HG02571 (cell line): ENCODE measurements around the gene UPP1.

ENCODE experiments used
- ATAC-seq: cut with Tn5 transposase; IDR thresholded peaks from one replicate; pipeline ENCODE4 v1.9.1; 2021; ENCODE audit warnings: mild to moderate bottlenecking, moderate library complexity; ENCODE audit not compliant: unreplicated experiment

UPP1 gene

GRCh38 chr7:48085433-48085791 is 3.7 kb upstream of the UPP1 start:
- ATAC-seq: no peak

- no peak for ATAC-seq
Measured at GRCh38 chr7:48085942-48086341, 3.1 kb upstream of the UPP1 start.

GRCh38 chr7:48087349-48087748 is 1.7 kb upstream of the UPP1 start:
- ATAC-seq: peak; percentile 12

- peak; percentile 51 for ATAC-seq
Measured at GRCh38 chr7:48088559-48089045, 463 bp upstream of the UPP1 start.

- no peak for ATAC-seq
Measured at GRCh38 chr7:48090095-48090805, 1.2 kb downstream of the UPP1 start.

- ATAC-seq: no peak
Measured at GRCh38 chr7:48091506-48092433, 2.7 kb downstream of the UPP1 start.

GRCh38 chr7:48094861-48095293 is 5.8 kb downstream of the UPP1 start:
- no peak for ATAC-seq

- no peak for ATAC-seq
Measured at GRCh38 chr7:48096273-48096672, 7.2 kb downstream of the UPP1 start.

GRCh38 chr7:48097521-48098231 is 8.6 kb downstream of the UPP1 start:
- ATAC-seq: no peak

GRCh38 chr7:48098846-48099245 is 9.8 kb downstream of the UPP1 start:
- ATAC-seq: no peak

- ATAC-seq: no peak
Measured at GRCh38 chr7:48099781-48100180, 10.7 kb downstream of the UPP1 start.

GRCh38 chr7:48101352-48101751 is 12.3 kb downstream of the UPP1 start:
- ATAC-seq: no peak

GRCh38 chr7:48101968-48102367 is 12.9 kb downstream of the UPP1 start:
- no peak for ATAC-seq

- no peak for ATAC-seq
Measured at GRCh38 chr7:48102530-48102929, 13.5 kb downstream of the UPP1 start.

- no peak for ATAC-seq
Measured at GRCh38 chr7:48105045-48105444, 16.0 kb downstream of the UPP1 start.

GRCh38 chr7:48106906-48107659 is 18.0 kb downstream of the UPP1 start:
- ATAC-seq: no peak

- ATAC-seq: no peak
Measured at GRCh38 chr7:48107926-48108472, 18.9 kb downstream of the UPP1 start.

GRCh38 chr7:48108959-48109847 is 20.1 kb downstream of the UPP1 start:
- no peak for ATAC-seq
